Small intestine (tissue), 7 donors: ENCODE data around the gene ZNF84. TPM values are rescaled to one million over a fixed set of nuclear protein-coding genes. Genes with fewer than 3 reads are reported as not detected.
A peak's percentile ranks its signal among the peaks of the same experiment; 100 is the strongest.

Source experiments
- DNase-seq, 2 donors: peaks; one replicate each; pipeline versions ENCODE4 v3.0.0 to v3.0.0-alpha.2; 2013
- FAIRE-seq: peaks from 2 replicates; lab custom pipeline; 2012; peaks lifted over from hg19 to GRCh38; lab: Jason Lieb, UNC
- H3K27ac ChIP-seq, 3 donors: one replicate each; pipeline ENCODE4 v1.5.1; 2013; ENCODE audit warnings: low read length in 2 of 3, mild to moderate bottlenecking in 2 of 3, control low read depth in 1 of 3, inconsistent platforms in 1 of 3, low read depth in 1 of 3, moderate library complexity in 1 of 3
- H3K27me3 ChIP-seq, 3 donors: one replicate each; pipeline ENCODE4 v1.6.1; 2013; ENCODE audit warnings: low read length in 3 of 3, inconsistent platforms in 1 of 3; ENCODE audit not compliant: control insufficient read depth in 3 of 3, insufficient read depth in 3 of 3
- H3K36me3 ChIP-seq, 3 donors: one replicate each; pipeline ENCODE4 v1.6.1; 2013; ENCODE audit warnings: low read length in 3 of 3, inconsistent platforms in 1 of 3, low read depth in 1 of 3, mild to moderate bottlenecking in 1 of 3, moderate library complexity in 1 of 3; ENCODE audit not compliant: control insufficient read depth in 3 of 3, insufficient read depth in 2 of 3
- H3K4me1 ChIP-seq, 3 donors: one replicate each; pipeline ENCODE4 v1.6.1; 2013; ENCODE audit warnings: low read length in 2 of 3, inconsistent platforms in 1 of 3, low read depth in 1 of 3, mild to moderate bottlenecking in 1 of 3, moderate library complexity in 1 of 3; ENCODE audit not compliant: control insufficient read depth in 3 of 3, insufficient read depth in 2 of 3
- H3K4me3 ChIP-seq, 3 donors: one replicate each; pipeline ENCODE4 v1.5.1; 2013; ENCODE audit warnings: low read length in 3 of 3, control low read depth in 1 of 3, inconsistent platforms in 1 of 3, low read depth in 1 of 3, mild to moderate bottlenecking in 1 of 3, moderate library complexity in 1 of 3
- H3K9me3 ChIP-seq, 2 donors: one replicate each; pipeline ENCODE4 v1.6.1; 2013; ENCODE audit warnings: low read depth in 1 of 2, low read length in 1 of 2; ENCODE audit not compliant: control insufficient read depth in 2 of 2, insufficient read depth in 1 of 2
- WGBS, 3 donors: extraction: QIAGEN DNeasy Blood & Tissue Kit; methylation state at CpG; one replicate each; pipeline ENCODE4 v1.1.7; 2013; 5-methylcytosine and 5-hydroxymethylcytosine counted together
- polyA plus RNA-seq, 4 donors: library from polyadenylated mRNA; stranded (reverse) in 3 of 4; unstranded in 1 of 4; fragments of 200-250 nt in 3 of 4; fragments of 120-200 nt in 1 of 4; gene quantifications; one replicate each; pipeline versions ENCODE4 v1.2.1 to v1.2.3, GENCODE V29; 2013
- donor health status: healthy with polysubstance abuse.
- donor health status: control.
- donor health status: control.
- donor health status: Bipolar disorder and iron deficiency.
- donor health status: healthy.

Gene ZNF84
- polyA plus RNA-seq, 4 donors = 3.0 to 36.1 (median 5.4) TPM

GRCh38 chr12:133057446-133057845 is 20.1 kb downstream of the ZNF84 start:
- Histone ChIP-seq H3K4me3 (no peak overlapping the region), H3K4me1 (no peaks in the 10 kb centered on the region), H3K27me3 (no peaks in the 10 kb centered on the region), H3K27ac (no peak overlapping the region), H3K9me3 (peaks cover 3 to 52% of the 10 kb centered on the region in 2 donors), H3K36me3 (peaks cover 9 to 12% (median 10%) of the 10 kb centered on the region in 3 donors)
- DNase-seq (no peak), FAIRE-seq (no peak)
- WGBS, 3 donors = 96 to 98% (median 97%) methylated on average over 5 of the region's 5 CpGs

- no peaks in the 10 kb centered on the region for H3K4me1 ChIP-seq
- H3K27ac ChIP-seq = no peak overlapping the region
- FAIRE-seq (no peak), DNase-seq (no peak)
- WGBS, 3 donors = 90 to 95% (median 95%) methylated on average over 8 of the region's 8 CpGs
- H3K9me3 ChIP-seq = peaks cover 3 to 56% of the 10 kb centered on the region in 2 donors
- H3K4me3 ChIP-seq = no peak overlapping the region
- peaks cover 5 to 9% (median 7%) of the 10 kb centered on the region in 3 donors for H3K36me3 ChIP-seq
- no peaks in the 10 kb centered on the region for H3K27me3 ChIP-seq
Measured at GRCh38 chr12:133058203-133059113, 21.1 kb downstream of the ZNF84 start.

GRCh38 chr12:133061954-133062353 is 24.6 kb downstream of the ZNF84 start:
- DNase-seq (no peak), FAIRE-seq (no peak)
- H3K4me3 ChIP-seq = no peak overlapping the region
- H3K36me3 ChIP-seq = peaks cover 0 to 3% (median 0%) of the 10 kb centered on the region in 3 donors
- H3K9me3 ChIP-seq = peaks cover 7 to 77% of the 10 kb centered on the region in 2 donors
- no peaks in the 10 kb centered on the region for H3K27me3 ChIP-seq
- H3K27ac ChIP-seq = no peak overlapping the region
- 88 to 97% (median 96%) methylated on average over 1 of the region's 1 CpG for whole genome bisulfite sequencing, 3 donors
- H3K4me1 ChIP-seq = no peaks in the 10 kb centered on the region

GRCh38 chr12:133063556-133063955 is 26.2 kb downstream of the ZNF84 start:
- Histone ChIP-seq H3K9me3 (peaks cover 5 to 77% of the 10 kb centered on the region in 2 donors), H3K36me3 (peaks cover 0 to 3% (median 0%) of the 10 kb centered on the region in 3 donors), H3K4me3 (no peak overlapping the region), H3K4me1 (no peaks in the 10 kb centered on the region), H3K27me3 (no peaks in the 10 kb centered on the region), H3K27ac (no peak overlapping the region)
- WGBS, 3 donors = 95 to 100% (median 96%) methylated on average over 1 of the region's 1 CpG
- no peak for DNase-seq
- FAIRE-seq = no peak

- H3K27ac ChIP-seq = no peak overlapping the region
- DNase-seq (no peak), FAIRE-seq (no peak)
- H3K9me3 ChIP-seq = peaks cover 2 to 52% of the 10 kb centered on the region in 2 donors
- no peaks in the 10 kb centered on the region for H3K4me1 ChIP-seq
- H3K36me3 ChIP-seq = no peaks in the 10 kb centered on the region
- H3K4me3 ChIP-seq = no peak overlapping the region
- no peaks in the 10 kb centered on the region for H3K27me3 ChIP-seq
- WGBS, 3 donors = 81 to 87% (median 81%) methylated on average over 2 of the region's 2 CpGs
Measured at GRCh38 chr12:133073836-133074235, 36.5 kb downstream of the ZNF84 start.

- H3K9me3 ChIP-seq = peaks cover 0 to 59% of the 10 kb centered on the region in 2 donors
- peak overlapping the region; percentile 86 to 90 (median 88) for H3K4me3 ChIP-seq
- peaks cover 10 to 18% (median 16%) of the 10 kb centered on the region in 3 donors for H3K36me3 ChIP-seq
- WGBS, 3 donors = 0 to 1% (median 0%) methylated on average over 22 of the region's 22 CpGs
- DNase-seq (peak; percentile 99 to 100), FAIRE-seq (peak; percentile 77)
- H3K4me1 ChIP-seq = peaks cover 0 to 6% (median 2%) of the 10 kb centered on the region in 3 donors
- peak overlapping the region; percentile 93 to 96 (median 94) for H3K27ac ChIP-seq
- no peaks in the 10 kb centered on the region for H3K27me3 ChIP-seq
Measured at GRCh38 chr12:133080026-133080367, 42.7 kb downstream of the ZNF84 start.

- Histone ChIP-seq H3K36me3 (peaks cover 13 to 21% (median 19%) of the 10 kb centered on the region in 3 donors), H3K4me3 (peak within 1 kb of the TSS; percentile 86 to 90 (median 88)), H3K4me1 (peaks cover 0 to 6% (median 2%) of the 10 kb centered on the region in 3 donors), H3K27ac (peak within 1 kb of the TSS; percentile 93 to 96 (median 94)), H3K9me3 (peaks cover 0 to 62% of the 10 kb centered on the region in 2 donors), H3K27me3 (no peaks in the 10 kb centered on the region)
- WGBS, 3 donors = 0% methylated on average over 66 to 69 of the region's 69 CpGs
- DNase-seq (peak; percentile 97 to 100), FAIRE-seq (no peak)
Measured at GRCh38 chr12:133080368-133081158, 43.3 kb downstream of the ZNF84 start, which contains the start of gene ZNF140. Gene ZNF140, plus strand, starts transcription at chr12:133080923. Its CDS starts 398 bp downstream, at chr12:133081321.
